ENCODE results near the gene ZFYVE21. TPM values are rescaled to one million over a fixed set of nuclear protein-coding genes. Genes with fewer than 3 reads are reported as not detected.
A peak's percentile ranks its signal among the peaks of the same experiment; 100 is the strongest.
"Not testable (repeated sequence)": the region's sequence is repeated elsewhere in the genome, so short reads cannot be mapped to it uniquely, and the experiment has no call there.

ZFYVE21 gene
- total and polyA plus RNA-seq, 8 donors, result 13.7 to 32.6 (median 17.3) TPM

DNA sequence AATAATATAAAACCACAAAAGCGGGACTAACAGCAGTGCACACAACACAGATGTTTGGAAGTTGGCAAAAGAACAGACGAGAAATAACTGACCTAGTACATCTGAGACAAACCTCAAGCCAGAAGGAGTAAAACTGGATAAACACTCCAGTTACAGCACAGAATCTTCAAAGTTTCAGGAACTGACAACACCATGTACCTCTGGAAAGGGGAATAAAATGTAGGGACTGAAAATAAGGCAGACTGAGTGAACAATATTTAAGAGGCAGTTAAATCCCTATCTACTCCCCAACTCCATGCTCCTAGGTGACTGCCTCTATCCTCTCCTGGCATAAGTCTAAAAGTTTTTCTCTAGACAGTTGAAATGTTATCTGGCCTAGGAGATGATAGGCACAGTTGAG is 57.9 kb downstream of the ZFYVE21 start:
- TF ChIP-seq CTCF (IDR thresholded peaks at IDR 0.05), result no peak
- no peaks in the 10 kb centered on the region for H3K9me3 ChIP-seq
- peaks cover 0 to 4% (median 0%) of the 10 kb centered on the region in 3 donors for H3K36me3 ChIP-seq
- FAIRE-seq, result no peak
- no peaks in the 10 kb centered on the region for H3K27me3 ChIP-seq
- H3K4me1 ChIP-seq, result no peaks in the 10 kb centered on the region
- peak in 2 of 4 donors; percentile 14 to 32 for ATAC-seq
- H3K4me3 ChIP-seq, result no peak overlapping the region
- DNase-seq, result no peak
- H3K27ac ChIP-seq, result no peak overlapping the region
- intact Hi-C loops (cut with DNase I), result no loop called here
- WGBS, 2 donors, result 67 to 75% methylated on average over 2 of the region's 2 CpGs

DNA sequence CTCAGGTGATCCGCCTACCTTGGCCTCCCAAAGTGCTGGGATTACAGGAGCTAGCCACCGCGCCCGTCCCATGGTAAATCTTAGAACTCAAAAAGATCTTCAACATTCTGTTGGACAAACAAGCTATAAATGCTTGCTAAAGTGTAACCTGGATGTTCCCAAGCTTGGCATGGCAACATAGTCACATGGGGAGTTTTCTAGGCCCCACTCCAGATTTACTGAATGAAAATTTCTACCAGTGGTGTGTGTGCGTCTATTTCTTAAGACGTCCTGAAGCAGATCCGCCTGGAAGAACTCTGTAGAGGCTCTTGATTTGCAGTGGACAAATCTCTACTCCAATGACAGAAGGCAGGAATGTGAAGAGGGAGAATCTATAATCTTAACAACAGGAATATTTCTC is 59.9 kb downstream of the ZFYVE21 start:
- no peaks in the 10 kb centered on the region for H3K27me3 ChIP-seq
- H3K4me3 ChIP-seq, result no peak overlapping the region
- DNase-seq, result no peak
- H3K4me1 ChIP-seq, result no peaks in the 10 kb centered on the region
- no peak for TF ChIP-seq CTCF (IDR thresholded peaks at IDR 0.05)
- H3K27ac ChIP-seq, result no peak overlapping the region
- 94 to 97% methylated on average over 7 of the region's 7 CpGs for WGBS, 2 donors
- peaks cover 0 to 8% (median 0%) of the 10 kb centered on the region in 3 donors for H3K36me3 ChIP-seq
- no peaks in the 10 kb centered on the region for H3K9me3 ChIP-seq
- intact Hi-C loops (cut with DNase I), result no loop called here
- no peak for ATAC-seq
- no peak for FAIRE-seq

DNA sequence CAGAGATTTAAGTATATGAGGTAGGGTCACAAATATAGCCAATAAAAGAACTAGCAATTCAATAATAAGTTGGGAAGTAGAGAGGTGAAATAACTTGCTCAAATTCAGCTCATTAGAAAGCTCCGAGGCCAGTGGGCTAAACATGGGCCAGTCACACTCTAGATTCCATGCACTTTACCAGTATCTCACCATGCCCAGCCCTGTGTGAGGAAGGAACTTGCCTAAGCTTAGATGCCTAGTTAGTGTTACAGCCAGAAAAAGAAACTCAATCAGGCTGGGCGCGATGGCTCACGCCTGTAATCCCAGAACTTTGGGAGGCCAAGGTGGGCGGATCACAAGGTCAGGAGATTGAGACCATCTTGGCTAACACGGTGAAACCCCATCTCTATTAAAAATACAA is 60.7 kb downstream of the ZFYVE21 start:
- H3K27me3 ChIP-seq; ATAC-seq; H3K4me1 ChIP-seq; H3K36me3 ChIP-seq; H3K9me3 ChIP-seq; H3K4me3 ChIP-seq; FAIRE-seq; intact Hi-C loops (cut with DNase I); H3K27ac ChIP-seq; DNase-seq: not testable (repeated sequence)
- 93 to 97% methylated on average over 6 of the region's 6 CpGs for WGBS, 2 donors

- ATAC-seq, result no peak
- FAIRE-seq, result no peak
- no peak for TF ChIP-seq CTCF (IDR thresholded peaks at IDR 0.05)
- whole genome bisulfite sequencing, 2 donors, result 49 to 74% methylated on average over 2 of the region's 2 CpGs
- H3K27ac ChIP-seq, result no peak overlapping the region
- H3K4me3 ChIP-seq, result no peak overlapping the region
- peaks cover 0 to 15% (median 0%) of the 10 kb centered on the region in 3 donors for H3K36me3 ChIP-seq
- no peaks in the 10 kb centered on the region for H3K4me1 ChIP-seq
- H3K27me3 ChIP-seq, result no peaks in the 10 kb centered on the region
- H3K9me3 ChIP-seq, result no peaks in the 10 kb centered on the region
- intact Hi-C loops (cut with DNase I), result no loop called here
- no peak for DNase-seq
These were observed 66.8 kb downstream of the ZFYVE21 start for GRCh38 chr14:103782376-103782775.

Other genes with a start within 250 kb of the ZFYVE21 start
- 10 to 100 TPM; 17.8 to 52.9 (median 40.1) TPM for gene CKB, start 193.0 kb upstream of the ZFYVE21 start, total RNA-seq
- 100 to 1,000 TPM; 140 to 264 TPM for gene CKB, start 193.0 kb upstream of the ZFYVE21 start, polyA plus RNA-seq
- gene TRMT61A, start 186.6 kb upstream of the ZFYVE21 start, total RNA-seq, result 10 to 100 TPM in 1 of 6 donors, 1 to 10 TPM in 5; 3.3 to 10.4 (median 6.3) TPM
- 10 to 100 TPM; 13.2 to 16.1 TPM for gene TRMT61A, start 186.6 kb upstream of the ZFYVE21 start, polyA plus RNA-seq
- 10 to 100 TPM in 3 of 6 donors, 1 to 10 TPM in 3; 6.4 to 13.4 (median 10.0) TPM for gene BAG5, start 153.2 kb upstream of the ZFYVE21 start, total RNA-seq
- gene BAG5, start 153.2 kb upstream of the ZFYVE21 start, polyA plus RNA-seq, result 1 to 10 TPM; 3.6 to 8.5 TPM
- 10 to 100 TPM; 17.0 to 28.7 (median 23.9) TPM for gene COA8, start 152.8 kb upstream of the ZFYVE21 start, total RNA-seq
- 10 to 100 TPM; 28.0 to 31.7 TPM for gene COA8, start 152.8 kb upstream of the ZFYVE21 start, polyA plus RNA-seq
- 10 to 100 TPM; 36.1 to 81.0 (median 49.1) TPM for gene KLC1, start 86.6 kb upstream of the ZFYVE21 start, total RNA-seq
- gene KLC1, start 86.6 kb upstream of the ZFYVE21 start, polyA plus RNA-seq, result 10 to 100 TPM; 79.6 to 91.0 TPM
- 1 to 10 TPM; 1.7 to 4.3 (median 2.7) TPM for gene XRCC3, start 359 bp upstream of the ZFYVE21 start, total RNA-seq
- gene XRCC3, start 359 bp upstream of the ZFYVE21 start, polyA plus RNA-seq, result 1 to 10 TPM; 4.4 to 5.2 TPM
- gene PPP1R13B, start 131.8 kb downstream of the ZFYVE21 start, total RNA-seq, result 10 to 100 TPM; 20.9 to 33.9 (median 24.5) TPM
- 10 to 100 TPM; 31.4 to 33.8 TPM for gene PPP1R13B, start 131.8 kb downstream of the ZFYVE21 start, polyA plus RNA-seq
- gene TDRD9, start 212.6 kb downstream of the ZFYVE21 start, total RNA-seq, result 1 to 10 TPM in 4 of 6 donors, under 1 TPM in 2; 0.67 to 5.6 (median 1.6) TPM
- gene TDRD9, start 212.6 kb downstream of the ZFYVE21 start, polyA plus RNA-seq, result 10 to 100 TPM in 1 of 2 donors, 1 to 10 TPM in 1; 2.9 to 28.6 TPM
- gene RD3L, start 226.7 kb downstream of the ZFYVE21 start, total RNA-seq, result not detected
- not detected for gene RD3L, start 226.7 kb downstream of the ZFYVE21 start, polyA plus RNA-seq

Data from pancreas (tissue), 10 donors.